Stimulated activated effector memory CD8-positive, alpha-beta T cell treated with anti-CD3 and anti-CD28 coated beads, Interleukin-12 subunit alpha, Interleukin-12 subunit beta, amount 100 ng/mL, for 72 hours (primary cell): Measurements from ENCODE around the gene PRSS50.

Source experiments
- ATAC-seq: fragments of 150-1000 bp; cut with Tn5 transposase; 2 replicates; pipeline ENCODE4 v1.10.0; 2021
- DNase-seq, 2 donors: peaks; one replicate each; pipeline ENCODE4 v3.0.0; 2021 to 2022; ENCODE audit warnings: low spot score in 2 of 2
- H3K27ac Mint-ChIP-seq: one replicate; pipeline ENCODE4 v1.8.0; 2022; ENCODE audit warnings: mild to moderate bottlenecking, mixed read lengths
- H3K36me3 Mint-ChIP-seq: one replicate; pipeline ENCODE4 v1.8.0; 2022; ENCODE audit warnings: mild to moderate bottlenecking, mixed read lengths
- H3K4me1 Mint-ChIP-seq: one replicate; pipeline ENCODE4 v1.8.0; 2022; ENCODE audit warnings: mixed read lengths
- H3K4me3 Mint-ChIP-seq: one replicate; pipeline ENCODE4 v1.8.0; 2022; ENCODE audit warnings: mild to moderate bottlenecking, mixed read lengths
- H3K9me3 Mint-ChIP-seq: one replicate; pipeline ENCODE4 v1.8.0; 2022; ENCODE audit warnings: mixed read lengths

The PRSS50 gene

GRCh38 chr3:46665763-46666452 is 51.8 kb downstream of the PRSS50 start:
- Mint-ChIP-seq H3K4me1 (no peaks in the 10 kb centered on the region), H3K9me3 (no peaks in the 10 kb centered on the region), H3K27ac (no peak overlapping the region), H3K36me3 (no peaks in the 10 kb centered on the region), H3K4me3 (no peak overlapping the region)
- no peak for ATAC-seq
- no peak for DNase-seq

GRCh38 chr3:46664971-46665762 is 52.5 kb downstream of the PRSS50 start:
- Mint-ChIP-seq H3K9me3 (no peaks in the 10 kb centered on the region), H3K4me1 (no peaks in the 10 kb centered on the region), H3K27ac (no peak overlapping the region), H3K4me3 (no peak overlapping the region), H3K36me3 (no peaks in the 10 kb centered on the region)
- DNase-seq (no peak), ATAC-seq (no peak)

GRCh38 chr3:46664188-46664970 is 53.3 kb downstream of the PRSS50 start:
- Mint-ChIP-seq H3K4me1 (no peaks in the 10 kb centered on the region), H3K4me3 (no peak overlapping the region), H3K9me3 (no peaks in the 10 kb centered on the region), H3K27ac (no peak overlapping the region), H3K36me3 (no peaks in the 10 kb centered on the region)
- ATAC-seq (no peak), DNase-seq (no peak)

GRCh38 chr3:46663591-46664135 is 54.0 kb downstream of the PRSS50 start:
- no peak overlapping the region for H3K27ac Mint-ChIP-seq
- H3K9me3 Mint-ChIP-seq: no peaks in the 10 kb centered on the region
- no peak for ATAC-seq
- no peak overlapping the region for H3K4me3 Mint-ChIP-seq
- no peak for DNase-seq
- no peaks in the 10 kb centered on the region for H3K4me1 Mint-ChIP-seq
- H3K36me3 Mint-ChIP-seq: no peaks in the 10 kb centered on the region

GRCh38 chr3:46662771-46663551 is 54.7 kb downstream of the PRSS50 start:
- no peaks in the 10 kb centered on the region for H3K4me1 Mint-ChIP-seq
- DNase-seq: no peak
- no peaks in the 10 kb centered on the region for H3K36me3 Mint-ChIP-seq
- no peak for ATAC-seq
- H3K4me3 Mint-ChIP-seq: no peak overlapping the region
- no peak overlapping the region for H3K27ac Mint-ChIP-seq
- no peaks in the 10 kb centered on the region for H3K9me3 Mint-ChIP-seq
